Femur (tissue), 1 donor: ENCODE measurements around the gene ADRA2B.
"Not testable (repeated sequence)": the region's sequence is repeated elsewhere in the genome, so short reads cannot be mapped to it uniquely, and the experiment has no call there.

Experiments used
- DNase-seq: peaks from one replicate; pipeline ENCODE4 v3.0.0-alpha.2; 2017

The ADRA2B gene

GRCh38 chr2:96116424-96116878, at the start of gene ADRA2B:
ADRA2B (minus strand) TSS chr2:96116571; CDS start chr2:96116149, 422 bp downstream.
- DNase-seq, result peak; percentile 67

GRCh38 chr2:96164459-96165184, 48.3 kb upstream of the ADRA2B start:
- no peak for DNase-seq

DNA sequence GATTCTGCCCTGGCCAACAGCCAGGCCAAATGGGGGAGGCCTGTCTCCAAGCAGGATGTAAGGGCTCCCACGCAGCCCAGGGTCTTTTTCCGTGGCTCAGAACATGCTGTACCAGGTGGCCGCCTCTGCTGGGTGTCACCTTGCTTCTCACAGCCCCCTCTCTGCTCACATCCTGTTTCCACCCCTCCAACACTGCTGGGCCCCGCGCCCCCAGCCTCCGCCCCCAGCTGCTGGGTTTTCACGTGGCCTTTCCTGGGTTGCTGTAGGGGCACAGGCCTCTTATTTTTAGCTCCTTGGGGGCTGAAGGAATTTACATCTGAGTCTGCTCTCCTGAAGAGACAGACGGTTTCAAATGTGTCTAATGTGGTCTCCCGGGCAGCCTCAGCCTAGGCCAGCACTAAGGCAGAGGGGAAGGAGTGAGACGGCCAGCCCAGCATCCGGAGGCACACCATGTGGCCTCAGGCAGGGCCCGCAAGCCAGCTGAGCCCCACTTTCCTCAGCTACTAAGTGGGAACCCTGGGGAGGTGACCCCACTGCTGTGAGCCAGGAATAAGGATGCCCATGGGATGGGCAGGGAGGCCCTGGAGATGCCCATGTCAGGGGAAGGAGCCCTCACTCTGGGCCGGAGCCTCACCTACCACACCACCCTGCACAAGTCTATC, 47.5 kb upstream of the ADRA2B start:
- peak; percentile 63 for DNase-seq

- DNase-seq, result no peak
These were observed 47.0 kb upstream of the ADRA2B start for GRCh38 chr2:96163415-96163767.

DNA sequence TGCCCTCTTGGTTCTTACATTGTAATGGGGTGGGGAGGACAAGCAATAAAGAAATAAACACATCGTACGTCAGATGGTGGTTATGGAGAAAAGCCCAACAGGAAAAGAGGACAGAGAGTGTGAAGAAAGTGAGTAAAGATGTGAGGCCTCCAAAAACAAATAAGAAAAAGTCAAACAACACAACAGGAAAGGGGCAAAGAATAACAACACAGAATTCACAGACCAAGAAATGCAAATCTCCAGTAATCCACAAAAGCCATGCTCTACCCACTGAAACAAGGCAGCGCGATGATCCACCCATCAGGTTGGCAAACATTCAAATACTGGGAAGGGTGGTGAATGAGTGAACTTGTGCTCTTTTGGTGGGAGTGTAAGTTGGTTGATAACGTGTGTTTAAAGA, 45.5 kb upstream of the ADRA2B start:
- no peak for DNase-seq

GRCh38 chr2:96160366-96160765, 44.0 kb upstream of the ADRA2B start:
- not testable (repeated sequence) for DNase-seq

DNA sequence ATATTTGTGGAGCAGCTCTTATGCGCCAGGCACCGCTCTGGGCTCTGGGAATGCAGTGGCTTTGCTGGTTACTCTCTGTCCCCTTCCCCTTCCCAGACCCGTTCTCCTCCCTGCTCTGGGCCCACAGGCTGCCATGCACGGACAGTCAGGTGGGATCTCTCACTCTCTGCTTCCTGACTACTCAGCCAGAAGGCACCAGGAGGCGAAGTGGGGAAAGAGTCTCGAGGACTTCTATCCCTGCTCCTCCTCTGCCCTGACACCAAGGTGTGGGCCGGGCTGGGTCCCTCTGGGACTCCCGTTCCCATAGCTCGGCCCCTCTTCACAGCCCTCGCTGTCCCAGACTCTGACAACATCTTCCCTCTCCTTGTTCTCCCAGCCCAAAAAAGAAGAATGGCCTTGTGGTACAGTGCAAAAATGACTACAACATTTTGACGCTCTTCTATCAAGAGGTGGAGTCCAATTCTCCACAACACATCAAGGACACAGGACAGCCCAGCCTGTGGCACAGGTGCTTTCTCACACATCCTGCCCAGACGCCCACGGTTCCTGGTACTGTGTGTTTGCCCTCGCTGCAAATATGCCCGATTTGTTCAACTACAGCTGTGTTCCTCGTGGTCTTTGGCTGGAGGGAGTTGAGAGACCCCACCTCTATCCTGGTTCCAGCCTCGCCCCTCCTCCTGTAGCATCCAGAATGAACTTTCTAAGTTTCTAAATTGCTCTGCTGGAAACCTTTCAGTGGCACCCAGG, 42.9 kb upstream of the ADRA2B start:
- DNase-seq, result no peak

GRCh38 chr2:96158554-96158940, 42.2 kb upstream of the ADRA2B start:
- no peak for DNase-seq

- DNase-seq, result peak; percentile 24
These were observed 41.5 kb upstream of the ADRA2B start for GRCh38 chr2:96157649-96158553.

- DNase-seq, result peak; percentile 13
These were observed 40.7 kb upstream of the ADRA2B start for GRCh38 chr2:96156926-96157648.

- DNase-seq, result no peak
These were observed 39.8 kb upstream of the ADRA2B start for GRCh38 chr2:96156011-96156820.

DNA sequence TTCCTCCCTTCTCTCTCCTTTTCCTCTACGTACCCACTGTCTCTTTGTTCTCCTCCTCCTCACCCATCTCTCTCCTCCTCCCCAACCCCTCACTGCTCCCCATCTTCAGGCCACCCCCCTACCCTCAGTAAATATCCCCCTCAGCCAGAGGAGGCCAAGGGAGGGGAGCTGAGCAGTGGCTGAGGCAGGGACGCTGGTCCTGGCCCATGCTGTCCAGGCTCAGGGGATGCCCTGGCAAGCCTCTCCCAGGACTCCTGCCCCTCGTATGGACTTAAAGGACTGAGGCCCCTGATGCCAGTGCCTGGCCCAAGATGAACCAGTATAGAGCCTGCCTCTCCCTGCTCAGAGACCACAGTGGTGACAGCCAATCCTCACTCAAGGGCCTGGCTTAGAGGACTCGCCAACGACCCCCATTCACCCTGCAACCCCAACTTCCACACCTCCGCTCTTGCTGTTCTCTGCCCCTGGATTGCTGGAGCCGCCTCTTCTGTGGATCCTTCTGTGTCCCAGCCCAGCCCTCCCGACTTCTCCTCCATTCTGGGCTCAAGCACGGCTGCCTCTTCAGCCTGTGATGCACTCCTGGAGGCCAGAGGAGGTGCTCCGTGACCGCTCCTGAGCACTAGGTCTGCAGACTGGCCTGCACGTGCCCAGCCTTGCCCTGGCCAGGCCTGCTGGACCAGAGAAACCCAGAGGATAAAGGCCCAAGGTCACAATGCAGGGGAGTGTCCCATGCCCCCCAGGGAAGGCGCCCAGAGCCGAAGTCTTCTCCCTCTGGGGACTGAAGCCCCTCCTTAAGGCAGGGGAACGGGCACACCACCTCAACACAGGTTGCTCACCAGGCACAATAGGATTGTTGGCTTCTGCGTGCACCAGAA, 38.4 kb upstream of the ADRA2B start:
- peak; percentile 10 for DNase-seq

DNA sequence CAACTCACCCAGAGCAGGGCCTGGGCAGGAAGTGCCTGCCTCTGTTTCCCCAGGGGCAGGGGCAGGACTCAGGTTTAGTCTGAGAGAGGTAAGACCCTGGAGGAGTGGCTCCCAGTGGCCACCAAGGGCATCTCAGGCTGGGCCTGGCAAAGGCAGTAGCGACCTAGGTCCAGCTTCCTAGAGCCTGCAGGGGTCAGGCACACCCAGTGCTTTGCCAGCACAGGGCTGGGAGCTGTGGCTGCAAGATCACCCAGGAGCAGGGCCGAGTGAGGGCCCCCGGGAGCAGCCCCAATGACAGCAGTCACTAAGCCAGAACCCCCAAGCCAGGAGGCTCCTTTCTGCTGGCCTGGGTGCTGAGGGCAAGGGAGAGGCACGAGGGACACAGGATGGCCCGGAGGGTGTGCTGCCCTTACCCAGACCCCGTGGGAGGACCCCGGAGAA, 37.6 kb upstream of the ADRA2B start:
- peak; percentile 15 for DNase-seq

DNA sequence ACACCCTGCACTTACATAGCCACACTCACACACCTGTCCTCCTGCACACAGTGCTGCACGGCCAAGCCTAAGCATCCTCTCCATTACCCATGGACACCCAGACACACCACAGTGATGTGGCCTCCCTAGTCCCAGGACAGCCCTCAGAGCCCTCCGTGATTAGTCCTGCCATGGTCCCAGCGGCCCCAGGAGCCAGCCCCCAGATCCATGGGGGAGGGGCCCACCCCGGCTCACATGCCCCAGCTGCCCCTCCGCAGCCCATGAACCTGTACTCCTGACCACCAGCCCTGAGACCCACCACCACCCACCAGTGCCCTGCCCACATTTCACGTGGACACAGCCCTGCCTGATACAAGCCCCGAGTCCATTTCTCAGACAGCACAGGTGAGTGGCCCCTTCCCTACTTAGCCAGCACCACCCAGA, 36.9 kb upstream of the ADRA2B start:
- peak; percentile 15 for DNase-seq

DNA sequence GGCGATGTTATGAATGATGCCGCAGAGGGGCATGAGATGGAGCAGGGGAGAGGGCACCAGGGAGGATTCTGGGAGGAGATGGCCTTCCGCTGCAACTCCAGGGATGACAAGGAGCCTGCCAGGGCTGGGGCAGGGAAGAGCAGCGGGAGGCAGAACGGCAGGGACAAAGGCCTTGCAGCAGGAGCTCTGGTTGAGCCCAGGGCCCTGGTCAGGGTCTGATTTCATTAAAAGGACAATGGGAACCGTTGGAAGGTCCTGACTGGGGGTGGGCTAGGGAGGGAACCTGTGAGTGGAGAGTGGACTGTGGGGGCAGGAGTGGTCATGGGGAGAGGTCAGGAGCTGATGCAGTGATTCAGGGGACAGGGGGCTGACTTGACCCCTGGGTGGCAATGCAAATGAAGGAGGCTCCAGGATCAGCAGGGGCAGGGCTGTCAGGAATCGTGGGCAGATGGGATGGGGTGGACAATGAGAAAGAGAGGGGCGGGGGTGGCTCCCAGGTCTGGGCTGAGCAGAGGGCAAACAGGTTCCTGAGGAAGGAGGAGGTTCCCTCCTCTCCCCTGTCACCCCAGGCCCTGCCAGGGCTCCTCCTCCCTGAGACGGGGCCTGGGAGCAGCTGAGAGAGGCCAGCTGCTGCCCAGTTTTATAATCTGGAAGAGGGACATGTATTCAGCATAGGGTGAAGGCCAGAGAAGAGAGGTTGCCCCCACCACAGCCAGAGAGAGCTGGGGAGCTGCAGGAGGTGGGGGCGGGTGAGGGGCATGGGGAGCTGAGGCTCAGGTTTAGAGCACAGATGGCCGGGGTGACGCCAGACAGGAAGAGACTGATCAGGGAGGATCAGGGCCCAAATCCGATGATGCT, 36.2 kb upstream of the ADRA2B start:
- peak; percentile 15 for DNase-seq

- no peak for DNase-seq
These were observed 35.4 kb upstream of the ADRA2B start for GRCh38 chr2:96151595-96152303.

- DNase-seq, result no peak
These were observed 34.6 kb upstream of the ADRA2B start for GRCh38 chr2:96150791-96151594.
